ENCODE results near the gene LIME1. TPM values are rescaled to one million over a fixed set of nuclear protein-coding genes. Genes with fewer than 3 reads are reported as not detected.

The LIME1 gene
- total and polyA plus RNA-seq, 4 donors: 21.2 to 69.0 (median 51.6) TPM

GRCh38 chr20:63778857-63779256 lies 42.4 kb downstream of the LIME1 start:
- Histone ChIP-seq H3K27ac (ENCODE audit: low read depth in 1 of 2, low read length in 2 of 2) (no peak overlapping the region), H3K9ac (ENCODE audit: low read depth in 1 of 2, low read length in 2 of 2) (no peak overlapping the region), H3K27me3 (ENCODE audit: control insufficient read depth in 4 of 4, insufficient read depth in 4 of 4, low read length in 3 of 4) (no peaks in the 10 kb centered on the region), H3K36me3 (ENCODE audit: control insufficient read depth in 4 of 4, insufficient read depth in 3 of 4, low read depth in 1 of 4, low read length in 3 of 4) (no peaks in the 10 kb centered on the region), H3K4me1 (ENCODE audit: control insufficient read depth in 4 of 4, insufficient read depth in 4 of 4, low read length in 3 of 4) (peaks cover 0 to 2% (median 1%) of the 10 kb centered on the region in 4 donors), H3K4me3 (ENCODE audit: low read depth in 1 of 3, low read length in 3 of 3) (no peak overlapping the region), H3K9me3 (ENCODE audit: control insufficient read depth in 4 of 4, low read length in 3 of 4) (no peaks in the 10 kb centered on the region)
- TF ChIP-seq CTCF (IDR thresholded peaks at IDR 0.05; ENCODE audit: low read depth, low read length, missing input control): no peak
- no peak for TF ChIP-seq HNF4G (IDR thresholded peaks at IDR 0.05)
- no peak for TF ChIP-seq MAX (IDR thresholded peaks at IDR 0.05)
- TF ChIP-seq RAD21 (IDR thresholded peaks at IDR 0.05): no peak
- no peak for TF ChIP-seq GABPA (IDR thresholded peaks at IDR 0.05 in 1 of 2, conservative IDR thresholded peaks at IDR 0.05 in 1 of 2)
- no peak for TF ChIP-seq FOXA2 (IDR thresholded peaks at IDR 0.05)
- TF ChIP-seq EGR1 (IDR thresholded peaks at IDR 0.05; ENCODE audit: low read depth in 2 of 2): no peak
- TF ChIP-seq TAF1 (conservative IDR thresholded peaks at IDR 0.05): no peak
- no peak for TF ChIP-seq ZBTB33 (IDR thresholded peaks at IDR 0.05)
- TF ChIP-seq NR2F2 (IDR thresholded peaks at IDR 0.05): no peak
- no peak for TF ChIP-seq ATF3 (IDR thresholded peaks at IDR 0.05)
- no peak for TF ChIP-seq HNF4A (conservative IDR thresholded peaks at IDR 0.05)
- no peak for TF ChIP-seq SP1 (IDR thresholded peaks at IDR 0.05)
- no peak for TF ChIP-seq FOXA1 (IDR thresholded peaks at IDR 0.05)
- TF ChIP-seq JUND (IDR thresholded peaks at IDR 0.05): no peak
- TF ChIP-seq YY1 (IDR thresholded peaks at IDR 0.05): no peak
- DNase-seq (ENCODE audit: low spot score): no peak
- whole genome bisulfite sequencing: 79% methylated on average over 9 of the region's 9 CpGs

GRCh38 chr20:63781181-63781580 lies 44.7 kb downstream of the LIME1 start:
- no peaks in the 10 kb centered on the region for H3K36me3 ChIP-seq (ENCODE audit: control insufficient read depth in 4 of 4, insufficient read depth in 3 of 4, low read depth in 1 of 4, low read length in 3 of 4)
- H3K27me3 ChIP-seq (ENCODE audit: control insufficient read depth in 4 of 4, insufficient read depth in 4 of 4, low read length in 3 of 4): no peaks in the 10 kb centered on the region
- no peaks in the 10 kb centered on the region for H3K9me3 ChIP-seq (ENCODE audit: control insufficient read depth in 4 of 4, low read length in 3 of 4)
- H3K4me3 ChIP-seq (ENCODE audit: low read depth in 1 of 3, low read length in 3 of 3): no peak overlapping the region
- peaks cover 0 to 3% (median 0%) of the 10 kb centered on the region in 4 donors for H3K4me1 ChIP-seq (ENCODE audit: control insufficient read depth in 4 of 4, insufficient read depth in 4 of 4, low read length in 3 of 4)
- no peak overlapping the region for H3K9ac ChIP-seq (ENCODE audit: low read depth in 1 of 2, low read length in 2 of 2)
- DNase-seq (ENCODE audit: low spot score): no peak
- 94% methylated on average over 14 of the region's 14 CpGs for WGBS
- no peak overlapping the region for H3K27ac ChIP-seq (ENCODE audit: low read depth in 1 of 2, low read length in 2 of 2)
- TF ChIP-seq REST (IDR thresholded peaks at IDR 0.05) (no peak), YY1 (IDR thresholded peaks at IDR 0.05) (no peak), JUND (IDR thresholded peaks at IDR 0.05) (no peak), EGR1 (IDR thresholded peaks at IDR 0.05; ENCODE audit: low read depth in 2 of 2) (no peak), ZBTB33 (IDR thresholded peaks at IDR 0.05) (no peak), HNF4A (conservative IDR thresholded peaks at IDR 0.05) (no peak), GABPA (IDR thresholded peaks at IDR 0.05 in 1 of 2, conservative IDR thresholded peaks at IDR 0.05 in 1 of 2) (no peak), TAF1 (conservative IDR thresholded peaks at IDR 0.05) (no peak), FOXA1 (IDR thresholded peaks at IDR 0.05) (no peak), NR2F2 (IDR thresholded peaks at IDR 0.05) (no peak), HNF4G (IDR thresholded peaks at IDR 0.05) (no peak), ATF3 (IDR thresholded peaks at IDR 0.05) (no peak), CTCF (IDR thresholded peaks at IDR 0.05; ENCODE audit: low read depth, low read length, missing input control) (no peak), FOXA2 (IDR thresholded peaks at IDR 0.05) (no peak), RAD21 (IDR thresholded peaks at IDR 0.05) (no peak), SP1 (IDR thresholded peaks at IDR 0.05) (no peak), MAX (IDR thresholded peaks at IDR 0.05) (no peak)

All from liver (tissue), 9 donors.